GDM1 (cell line): ENCODE data around the gene ZNF385A.

Source experiments
- DNase-seq: peaks from one replicate; lab custom pipeline; 2025; lab: John Stamatoyannopoulos, UW

Gene ZNF385A

DNA sequence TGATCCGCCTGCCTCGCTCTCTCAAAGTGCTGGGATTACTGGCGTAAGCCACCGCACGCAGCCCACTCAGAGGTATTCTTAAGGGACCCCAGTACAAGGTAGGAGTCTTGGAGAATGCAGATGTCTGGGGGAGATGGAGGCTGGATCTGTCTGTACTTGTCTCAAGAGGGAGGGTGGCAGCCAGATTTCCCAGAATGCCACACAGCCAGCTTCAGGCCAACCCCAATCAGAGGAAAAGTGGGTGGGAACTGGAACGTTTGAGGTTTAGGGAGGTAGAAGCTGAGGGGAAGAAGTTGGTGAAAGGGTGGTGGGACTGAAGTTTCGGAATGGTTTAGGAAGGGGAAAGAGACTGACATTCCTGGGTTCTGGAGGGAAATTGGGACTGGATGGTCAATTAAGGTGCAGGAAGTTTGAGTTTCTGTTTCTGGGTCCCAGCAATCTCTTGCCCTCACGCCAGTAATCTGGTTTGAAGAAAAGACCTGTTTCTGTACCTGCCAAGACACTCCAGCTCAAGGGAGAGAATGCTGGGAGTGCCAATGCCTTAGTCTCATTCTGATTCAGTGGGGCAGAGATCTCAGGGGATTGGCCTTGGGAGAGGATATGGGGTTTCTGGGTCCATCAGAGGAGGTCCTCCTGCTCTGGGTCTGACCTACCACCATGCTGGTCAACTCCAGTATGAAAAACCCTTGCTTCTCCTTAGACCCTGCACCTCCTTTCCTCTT, 8.1 kb upstream of the ZNF385A start:
- DNase-seq: no peak

DNA sequence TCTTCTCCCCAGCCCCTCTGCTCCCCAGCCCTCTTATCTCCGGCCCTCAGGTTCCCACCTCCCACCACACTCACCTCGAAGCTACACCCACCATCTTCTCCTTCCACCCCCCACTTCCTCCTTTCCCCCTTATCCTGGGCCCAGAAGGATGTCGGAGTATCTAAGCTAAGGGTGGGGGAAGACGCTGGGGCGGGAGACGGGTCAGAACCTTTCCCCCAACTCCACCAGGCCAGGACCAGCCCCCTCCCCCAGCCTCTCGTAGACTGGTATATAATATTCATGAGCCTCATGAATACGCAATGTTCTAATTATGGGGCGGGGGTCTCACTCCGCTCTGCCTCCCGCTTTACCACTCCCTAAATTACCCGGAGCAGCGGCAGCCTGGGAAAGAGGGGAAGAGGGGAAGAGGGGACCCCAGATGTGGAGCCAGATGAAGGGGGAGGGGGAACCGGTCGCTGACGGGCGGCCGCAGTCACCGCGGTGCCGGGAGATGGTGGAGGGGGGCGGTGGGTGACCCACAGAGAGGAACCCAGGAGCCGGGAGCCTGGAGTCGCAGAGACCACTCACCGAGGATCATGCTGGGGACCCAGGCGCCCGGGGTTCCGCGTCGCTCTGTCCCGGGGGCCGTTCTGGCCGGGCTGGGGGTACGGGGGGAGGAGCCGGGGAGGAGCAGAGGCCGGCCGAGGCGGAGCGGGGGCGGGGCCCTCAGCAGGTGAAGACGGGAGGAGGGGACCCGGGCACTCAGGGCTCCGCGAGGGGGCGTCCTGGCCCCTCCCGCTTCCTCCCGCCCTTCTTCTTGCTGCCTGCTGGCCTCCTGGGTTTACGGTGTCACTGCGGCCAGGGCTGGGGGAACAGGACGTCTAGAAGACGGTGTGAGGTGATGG, 6.4 kb upstream of the ZNF385A start:
- peak; percentile 65 for DNase-seq

DNA sequence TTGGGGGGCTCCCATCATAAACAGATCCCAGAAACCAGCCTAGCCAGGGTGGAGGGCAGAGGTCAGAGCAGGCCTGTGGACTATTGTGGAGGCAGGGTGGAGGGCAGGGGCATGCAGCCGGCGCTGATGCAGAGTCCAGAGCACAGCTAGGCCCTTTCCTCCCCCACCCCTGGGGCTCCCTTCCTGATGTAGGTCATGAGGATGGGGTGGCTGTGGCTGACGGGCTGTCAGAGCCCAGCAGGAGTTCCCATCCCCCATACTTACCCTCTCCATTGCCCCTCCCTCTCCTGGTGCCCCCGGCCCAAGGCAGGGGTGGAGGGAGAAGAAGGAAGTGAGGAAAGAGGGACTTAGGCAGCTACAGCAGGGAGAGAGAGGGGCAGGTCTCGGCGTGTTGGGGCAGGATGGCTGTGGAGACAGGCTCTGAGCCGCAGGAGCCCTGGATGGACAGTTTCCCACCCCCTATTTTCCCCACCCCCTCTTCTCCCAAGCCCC, 5.7 kb upstream of the ZNF385A start:
- peak; percentile 65 for DNase-seq

DNA sequence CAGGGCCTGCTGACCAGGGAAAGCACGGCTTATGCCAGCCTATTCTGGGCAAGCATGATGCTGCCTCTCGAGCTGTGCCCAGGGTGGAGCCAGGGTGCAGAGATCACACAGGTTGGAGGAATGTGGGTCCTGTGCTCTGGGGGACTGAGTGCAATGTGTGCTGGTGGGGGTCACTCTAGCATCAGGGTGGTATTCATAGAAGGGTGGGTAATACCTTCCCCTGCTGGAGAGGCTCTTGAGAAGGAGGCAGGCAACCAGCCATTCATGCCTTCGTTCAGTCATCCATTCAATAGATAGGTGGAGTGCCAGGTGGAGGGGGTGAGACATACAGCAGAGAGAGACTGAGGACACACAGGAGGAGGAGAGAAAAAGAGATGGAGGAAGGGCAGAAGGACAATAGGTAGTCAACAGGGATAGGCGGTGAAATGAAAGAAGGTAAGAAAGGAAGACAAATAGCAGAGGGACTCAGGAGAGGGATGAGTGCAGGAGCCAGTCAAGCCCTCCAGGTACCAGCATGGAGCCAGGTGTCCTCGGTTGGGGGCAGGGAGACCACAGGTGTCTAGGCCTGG, 5.2 kb upstream of the ZNF385A start:
- no peak for DNase-seq

DNA sequence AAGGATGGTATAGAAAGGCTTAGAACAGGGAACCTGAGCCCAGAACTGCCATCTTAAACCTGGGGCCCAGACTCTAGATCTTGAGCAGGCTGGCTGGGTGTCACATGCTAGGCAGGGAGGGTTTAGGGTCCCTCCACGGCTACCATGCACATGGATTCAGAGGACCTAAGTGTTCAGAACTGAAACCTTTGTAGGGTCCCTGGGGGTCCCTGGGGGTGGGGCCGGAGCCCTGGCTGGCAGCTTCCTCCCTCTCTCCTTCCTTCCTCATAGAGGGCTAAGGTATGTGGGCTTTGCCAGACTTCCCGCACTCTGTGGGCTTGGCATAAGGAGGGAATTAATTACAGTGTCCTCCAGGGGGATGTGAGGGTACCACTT, 4.6 kb upstream of the ZNF385A start:
- no peak for DNase-seq

DNA sequence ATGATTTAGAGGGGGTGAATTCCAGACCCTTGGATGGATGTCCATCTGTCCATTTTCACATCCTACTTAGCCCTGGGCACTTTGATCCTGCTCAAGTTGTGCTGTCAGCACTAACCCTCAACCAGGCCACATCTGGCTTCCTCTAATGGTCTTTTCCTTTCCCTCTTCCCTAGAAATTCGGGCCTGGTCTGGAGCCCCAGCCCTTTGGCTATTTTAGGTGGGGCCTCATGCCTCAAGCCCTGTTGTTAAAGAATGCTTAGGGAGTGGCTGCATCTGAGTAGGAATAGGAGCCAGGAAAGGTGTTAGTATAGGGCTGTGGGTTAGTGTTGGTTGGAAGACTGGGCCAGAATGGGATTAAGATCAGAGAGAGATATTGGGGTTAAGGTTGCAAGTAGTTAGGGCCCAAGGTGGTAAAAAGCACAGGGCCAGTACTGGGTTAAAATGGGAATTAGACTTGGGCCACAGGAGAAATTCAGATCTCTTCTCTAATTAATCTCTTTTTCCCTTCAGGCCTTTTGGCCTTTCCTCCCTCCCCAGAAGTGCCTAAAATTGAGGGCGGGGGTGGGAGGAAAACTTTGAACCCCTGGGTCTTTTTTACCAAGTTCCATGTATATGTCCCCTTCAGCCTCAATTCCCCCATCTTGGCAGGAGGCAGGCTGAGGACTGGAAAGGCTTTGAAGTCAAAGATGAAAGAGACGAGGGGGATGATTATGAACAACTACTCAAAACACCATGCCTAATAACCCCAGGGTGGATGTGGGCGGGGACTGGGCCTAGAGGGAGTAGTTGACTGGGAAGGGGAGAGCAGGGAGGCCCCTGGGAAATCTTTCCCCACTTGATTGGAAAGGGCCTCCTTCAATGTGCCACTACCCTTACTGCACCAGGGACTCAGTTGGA, 4.0 kb upstream of the ZNF385A start:
- no peak for DNase-seq

DNA sequence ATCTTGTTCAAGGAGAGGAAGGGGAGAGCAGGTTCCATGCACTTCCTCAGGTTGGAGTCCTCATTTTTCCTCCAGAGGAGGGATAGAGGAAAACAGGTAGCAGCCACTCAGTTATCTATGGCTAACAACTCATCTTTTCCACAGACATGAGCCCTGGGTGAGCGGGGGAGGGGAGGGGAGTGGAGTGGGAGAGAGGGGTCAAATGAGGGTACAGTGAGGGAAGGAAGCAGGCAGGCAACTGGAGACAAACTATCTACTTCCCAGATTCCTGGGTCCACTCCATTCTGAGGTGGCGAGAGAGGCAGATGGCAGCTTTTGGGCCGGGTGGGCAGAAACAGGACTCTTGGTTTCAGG, 2.6 kb upstream of the ZNF385A start:
- no peak for DNase-seq

DNA sequence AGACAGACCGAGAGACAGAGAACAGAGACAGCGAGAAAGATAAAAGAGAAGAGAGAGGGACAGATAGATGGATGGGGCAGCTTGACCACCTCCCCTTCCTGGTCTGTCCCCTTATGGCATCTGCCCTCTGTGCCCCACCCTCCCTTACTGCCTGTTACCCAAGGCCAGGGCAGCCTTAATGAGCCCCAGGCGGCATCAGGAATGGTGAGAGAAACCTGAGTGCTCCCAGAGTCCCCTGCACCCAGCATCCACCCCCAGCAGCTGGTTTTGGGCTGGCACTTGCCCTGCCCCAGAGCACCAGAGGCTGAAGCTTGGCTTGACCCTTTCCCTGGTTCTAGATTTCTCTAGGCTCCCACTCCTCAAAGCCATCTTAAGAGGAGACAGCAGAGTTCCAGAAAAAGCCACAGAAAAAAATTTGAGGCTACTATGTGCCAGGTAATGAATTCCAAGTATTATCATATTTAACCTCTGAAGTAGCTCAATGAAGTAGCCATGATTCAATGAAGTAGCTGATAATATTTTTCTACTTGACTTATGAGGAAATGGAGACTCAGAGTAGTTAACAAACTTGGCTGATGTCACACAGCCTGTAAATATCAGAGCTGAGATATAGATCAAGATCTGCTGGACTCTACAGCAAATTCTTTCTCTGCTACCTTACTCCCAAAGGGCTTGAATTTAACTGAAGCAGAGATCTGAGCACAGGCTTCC, 2.0 kb upstream of the ZNF385A start:
- DNase-seq: no peak

DNA sequence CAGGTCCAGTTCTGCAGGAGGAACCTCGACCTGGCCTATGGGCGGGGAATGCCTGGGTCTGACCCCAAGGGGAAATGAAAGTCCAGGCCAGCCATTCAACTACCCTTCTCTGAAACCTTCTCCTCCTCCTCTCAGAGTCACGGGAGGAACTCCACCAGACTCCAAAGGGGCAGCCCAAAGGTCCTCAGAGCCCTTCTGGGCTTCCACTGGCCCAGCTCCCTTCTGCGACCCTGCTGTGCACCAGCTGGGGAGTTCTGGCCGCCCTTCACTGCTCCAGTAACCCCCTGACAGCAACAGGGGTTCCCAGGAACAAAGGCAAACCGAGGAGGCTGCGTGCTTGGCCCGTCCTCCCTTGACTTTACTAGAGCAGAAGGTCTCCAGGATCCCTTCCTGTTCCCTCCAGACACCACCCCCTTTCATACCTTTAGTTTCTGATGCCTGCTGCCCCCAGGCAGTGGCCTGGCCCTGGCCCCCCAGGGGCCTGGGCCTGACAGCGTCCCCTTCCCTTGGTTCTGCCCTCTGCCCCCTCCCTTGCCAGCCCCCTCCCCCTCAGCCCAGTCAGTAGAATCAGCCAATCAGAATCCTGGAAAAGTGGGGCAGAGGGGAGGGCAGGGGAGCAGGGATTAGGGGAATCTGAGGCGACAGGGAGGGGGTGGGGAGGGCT, 850 bp upstream of the ZNF385A start:
- no peak for DNase-seq

DNA sequence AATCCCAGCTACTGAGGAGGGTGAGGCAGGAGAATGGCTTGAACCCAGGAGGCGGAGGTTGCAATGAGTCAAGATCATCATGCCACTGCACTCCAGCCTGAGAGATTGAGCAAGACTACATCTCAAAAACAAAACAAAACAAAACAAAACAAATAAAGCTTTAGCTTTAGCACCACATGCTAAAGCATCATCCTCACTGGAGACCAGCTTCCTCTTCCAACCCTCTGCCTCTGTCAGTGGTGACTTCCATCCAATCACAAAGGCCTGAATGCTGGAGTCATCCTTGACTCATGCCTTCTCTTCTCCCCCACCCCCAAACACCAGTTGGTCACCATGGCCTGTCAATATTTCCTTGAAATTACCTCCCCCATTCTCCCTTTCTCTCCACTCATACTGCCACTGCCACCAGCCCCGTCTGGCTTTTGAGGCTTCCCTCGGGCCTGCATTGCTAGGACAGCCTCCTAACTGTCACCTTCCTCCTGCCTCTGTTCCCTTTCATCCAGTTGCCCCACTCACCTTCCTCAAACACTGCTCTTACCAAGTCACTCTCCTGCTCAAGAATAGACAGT, 1.4 kb downstream of the ZNF385A start:
- DNase-seq: peak; percentile 35

DNA sequence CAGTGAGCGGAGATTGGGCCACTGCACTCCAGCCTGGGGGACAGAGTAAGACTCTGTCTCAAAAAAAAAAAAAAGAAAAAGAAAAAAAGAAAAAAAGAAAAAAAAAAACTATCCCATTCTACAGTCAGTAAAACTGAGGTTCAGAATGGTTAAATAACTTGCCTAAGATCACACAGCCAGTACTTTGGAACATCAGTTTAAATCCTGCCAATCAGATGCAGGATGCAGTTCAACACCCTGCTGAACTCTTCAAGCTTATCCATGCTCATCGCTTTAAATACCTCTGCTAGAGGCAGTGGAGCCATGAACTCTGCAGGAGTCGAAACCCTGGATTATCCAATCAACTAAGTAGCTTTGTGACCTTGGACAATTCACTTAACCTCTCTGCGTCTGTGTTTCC, 3.4 kb downstream of the ZNF385A start:
- DNase-seq: no peak

DNA sequence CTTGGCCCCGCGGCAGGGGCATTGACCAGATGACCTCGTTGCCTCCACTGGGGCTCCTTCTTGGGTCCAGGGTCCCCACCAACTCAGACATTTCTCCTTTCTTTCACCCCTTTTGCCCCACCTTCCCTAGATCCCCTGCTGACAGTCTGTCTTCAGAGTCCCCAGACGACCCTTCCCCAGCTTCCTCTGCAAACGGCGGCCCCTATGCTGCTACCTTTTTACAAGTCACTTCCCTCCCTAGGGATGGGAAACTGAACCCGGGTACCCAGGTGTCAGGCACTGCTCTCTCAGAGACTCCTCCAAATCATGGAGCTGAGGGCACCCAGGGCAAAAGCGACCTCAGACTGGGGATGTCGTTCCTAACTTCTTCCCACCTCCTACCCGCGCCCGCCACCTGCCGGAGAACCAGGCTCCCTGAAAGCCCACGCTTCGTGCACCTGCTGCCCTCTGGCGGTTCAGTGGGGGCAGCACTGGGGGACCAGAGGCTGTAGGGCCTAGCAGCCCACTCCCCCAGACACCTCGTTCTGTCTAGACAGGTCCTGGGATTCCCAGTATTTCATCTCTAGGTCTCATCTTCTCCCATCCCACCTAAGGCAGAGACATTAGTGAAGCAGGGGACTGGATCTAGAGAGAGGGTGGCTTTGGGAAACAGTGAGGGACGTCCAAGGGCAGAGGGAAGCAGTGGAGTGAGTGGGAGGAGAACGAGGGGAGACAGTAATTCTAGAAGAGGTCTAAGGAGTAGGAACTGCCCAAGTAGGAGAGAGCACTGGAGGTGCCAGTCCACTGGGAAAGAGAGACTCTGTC, 4.9 kb downstream of the ZNF385A start:
- DNase-seq: no peak

DNA sequence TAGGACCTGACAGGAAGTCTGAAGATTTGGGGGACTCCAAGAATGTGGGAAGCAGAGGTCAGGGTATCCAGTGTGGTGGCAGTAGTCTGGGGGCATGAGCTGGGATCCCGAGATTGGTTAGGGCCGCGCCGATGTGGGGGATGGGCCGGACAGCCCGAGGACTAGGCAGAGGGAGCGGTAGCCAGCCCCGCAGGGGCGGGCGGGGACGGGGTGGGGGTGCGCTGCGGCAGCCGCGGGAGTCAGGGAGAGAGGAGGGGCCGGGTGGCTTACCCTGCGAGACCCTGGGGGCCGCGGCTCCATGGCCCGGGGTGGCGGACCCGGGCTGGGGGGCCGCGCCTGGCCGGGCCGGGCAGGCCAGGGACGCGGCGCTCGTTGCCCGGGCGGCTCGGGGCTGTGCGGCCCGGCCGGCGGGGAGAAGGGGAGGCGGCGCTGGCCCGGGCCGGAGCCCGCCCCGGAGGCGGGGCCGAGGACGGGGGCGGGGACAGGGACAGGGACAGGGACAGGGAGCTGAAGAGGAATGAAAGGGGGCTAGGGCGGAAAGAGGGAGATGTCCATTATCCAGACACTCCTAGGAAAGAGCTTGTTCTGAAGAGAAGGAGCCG, 5.6 kb downstream of the ZNF385A start:
- no peak for DNase-seq

DNA sequence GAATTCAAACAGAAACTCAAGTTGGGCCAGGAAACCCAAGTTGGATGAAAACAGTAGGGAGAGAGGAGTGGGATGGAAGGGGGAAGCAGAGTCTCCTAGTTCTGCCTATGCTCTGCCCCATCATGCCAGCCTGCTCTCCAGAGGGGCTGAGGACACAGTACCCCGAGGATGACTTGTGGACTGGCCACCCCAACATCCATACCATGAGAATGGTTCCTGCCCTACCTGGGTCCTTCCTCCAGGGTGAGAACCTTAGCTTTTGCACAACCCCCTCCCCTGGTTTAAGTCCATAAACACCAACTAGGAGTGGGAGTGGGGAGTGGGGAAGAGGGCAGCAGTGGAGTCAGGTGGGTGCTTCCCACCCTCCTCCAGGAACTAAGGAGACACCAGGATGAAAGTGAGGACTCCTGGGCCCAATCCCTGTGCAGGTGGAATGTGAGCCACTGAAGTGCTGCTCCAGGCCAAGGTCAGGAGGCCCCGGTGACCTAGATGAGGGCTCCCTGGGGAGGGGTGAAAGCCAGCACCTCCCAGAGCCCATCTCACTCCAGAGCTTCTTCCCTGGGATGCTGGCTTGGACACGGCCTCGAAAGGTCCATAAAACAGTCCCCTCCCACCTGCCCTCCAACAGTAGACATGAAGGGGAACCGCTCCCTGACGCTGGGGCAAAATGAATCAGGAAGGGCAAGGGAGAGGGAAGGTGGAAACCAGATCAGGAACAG, 6.6 kb downstream of the ZNF385A start:
- DNase-seq: no peak

DNA sequence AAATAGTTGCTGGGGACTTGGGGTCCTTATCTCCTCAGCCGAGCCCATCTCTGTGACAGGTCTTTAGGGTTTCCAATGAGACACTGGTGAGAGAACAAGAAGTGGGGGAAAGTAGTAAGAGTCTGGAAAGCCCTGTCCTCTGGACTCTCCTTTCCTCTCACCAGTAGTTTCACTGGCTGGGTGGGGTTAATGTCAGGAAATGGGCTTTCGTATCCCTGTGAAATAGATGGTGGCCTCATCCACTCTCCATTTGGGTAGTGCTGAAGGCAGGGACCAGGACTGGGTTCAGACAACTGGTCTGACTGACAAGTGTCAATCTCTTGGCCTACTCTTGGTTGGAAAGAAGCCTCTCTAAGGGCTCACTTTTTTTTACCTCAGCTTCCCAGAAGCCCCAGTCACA, 7.5 kb downstream of the ZNF385A start:
- DNase-seq: no peak

DNA sequence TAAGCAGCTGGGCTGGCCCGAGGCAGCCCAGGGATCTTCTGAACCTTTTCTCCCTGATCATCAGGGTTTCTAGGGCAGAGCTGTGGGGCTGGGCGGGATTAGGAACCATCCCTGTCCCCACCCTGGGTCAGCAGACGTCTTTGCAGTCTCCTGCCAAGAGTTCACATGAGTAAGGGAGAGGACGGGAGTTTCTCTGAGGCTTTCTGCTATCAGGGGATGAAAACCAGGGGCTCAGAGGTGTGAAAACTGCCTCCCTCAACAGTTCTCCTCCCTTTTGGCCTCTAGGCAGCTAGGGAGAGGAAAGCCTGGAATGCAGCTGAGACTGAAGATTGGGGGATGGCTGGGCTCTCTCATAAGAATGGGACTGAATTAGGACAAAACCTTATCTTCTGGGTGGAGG, 7.9 kb downstream of the ZNF385A start:
- no peak for DNase-seq

DNA sequence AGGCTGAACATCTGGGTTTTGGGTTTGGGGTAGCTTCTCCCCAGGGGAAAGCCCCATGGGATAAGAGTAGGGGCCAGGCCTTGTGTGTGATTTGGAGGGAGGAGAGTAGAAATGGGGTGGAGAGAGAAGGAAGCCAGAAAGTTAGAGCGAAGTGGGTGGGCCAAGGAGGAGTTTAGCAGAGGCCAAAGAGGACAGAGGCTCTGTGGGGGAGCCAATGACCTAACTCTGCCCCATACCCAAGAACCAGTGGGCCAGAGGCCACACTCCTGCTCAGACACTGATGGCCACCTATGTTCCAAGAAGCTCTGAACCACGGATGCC, 9.3 kb downstream of the ZNF385A start:
- DNase-seq: no peak

DNA sequence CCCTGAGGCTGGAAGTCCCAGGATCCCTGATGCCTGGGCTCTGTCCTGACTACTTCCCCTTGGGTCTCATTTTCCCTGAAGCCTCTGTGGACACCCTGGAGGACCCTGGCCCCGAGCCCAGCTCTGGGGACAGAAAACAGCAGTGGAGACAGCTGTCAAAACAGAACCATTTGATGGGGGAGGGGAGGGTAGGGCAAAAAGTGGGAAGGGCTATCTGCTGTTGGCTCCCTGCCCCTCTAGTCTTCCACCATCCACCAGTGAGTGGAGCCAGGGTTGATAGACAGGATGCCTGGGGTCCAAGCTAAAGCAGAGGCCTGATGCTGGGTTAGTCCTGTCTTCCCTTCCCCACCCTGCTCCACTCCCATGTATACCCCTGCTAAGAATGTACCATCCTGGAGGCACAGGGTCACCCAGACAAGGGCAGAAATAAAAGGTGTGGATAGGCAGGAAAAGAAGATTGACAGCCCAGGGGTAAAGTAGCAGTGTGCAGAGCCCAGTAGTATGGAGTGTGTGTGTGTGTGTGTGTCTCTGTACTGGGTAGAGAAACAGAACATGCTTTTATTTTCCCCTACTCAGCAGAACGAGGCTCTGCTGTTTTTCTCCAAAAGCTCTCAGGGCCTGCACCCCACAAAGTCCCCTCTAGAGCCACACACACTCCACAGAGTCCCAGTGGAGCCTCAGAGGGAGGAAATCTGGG, 9.8 kb downstream of the ZNF385A start:
- DNase-seq: no peak
